GM23248 (cell line): ENCODE data around the gene ATXN7L3. TPM values are rescaled to one million over a fixed set of nuclear protein-coding genes. Genes with fewer than 3 reads are reported as not detected.

Experiments
- DNase-seq: peaks from one replicate; pipeline ENCODE4 v3.0.0-alpha.2; 2015
- H2AFZ ChIP-seq: fragments of 200-600 bp; sonication (generic); 2 replicates; pipeline ENCODE4 v1.6.1; 2016; ENCODE audit warnings: antibody characterized with exemption
- H3F3A ChIP-seq: fragments of 200-600 bp; sonication (generic); 2 replicates; pipeline ENCODE4 v1.6.1; 2016; ENCODE audit warnings: mild to moderate bottlenecking, antibody characterized with exemption, mixed run types; ENCODE audit not compliant: insufficient read depth
- H3K27ac ChIP-seq: fragments of 200-600 bp; sonication (generic); 2 replicates; pipeline ENCODE4 v1.5.1; 2016; ENCODE audit warnings: mild to moderate bottlenecking
- H3K27me3 ChIP-seq: fragments of 200-600 bp; sonication (generic); replicated peaks from 2 replicates; pipeline ENCODE4 v1.6.1; 2016; ENCODE audit warnings: mild to moderate bottlenecking; ENCODE audit not compliant: insufficient read depth
- H3K36me3 ChIP-seq: fragments of 200-600 bp; sonication (generic); 2 replicates; pipeline ENCODE4 v1.6.1; 2016; ENCODE audit warnings: low read depth, mild to moderate bottlenecking
- H3K4me1 ChIP-seq: fragments of 200-600 bp; sonication (generic); 2 replicates; pipeline ENCODE4 v1.6.1; 2016; ENCODE audit warnings: mild to moderate bottlenecking; ENCODE audit not compliant: insufficient read depth
- H3K4me2 ChIP-seq: fragments of 200-600 bp; sonication (generic); one replicate; pipeline ENCODE4 v1.6.1; 2016; ENCODE audit warnings: mild to moderate bottlenecking; ENCODE audit not compliant: unreplicated experiment
- H3K4me3 ChIP-seq: fragments of 200-600 bp; sonication (generic); 2 replicates; pipeline ENCODE4 v1.5.1; 2016; ENCODE audit warnings: mild to moderate bottlenecking
- H3K79me2 ChIP-seq: fragments of 200-600 bp; sonication (generic); 2 replicates; pipeline ENCODE4 v1.6.1; 2016; ENCODE audit warnings: mild to moderate bottlenecking; ENCODE audit not compliant: insufficient read depth
- H3K9ac ChIP-seq: fragments of 200-600 bp; sonication (generic); 2 replicates; pipeline ENCODE4 v1.6.1; 2016; ENCODE audit warnings: mild to moderate bottlenecking
- H3K9me2 ChIP-seq: fragments of 200-600 bp; sonication (generic); 2 replicates; pipeline ENCODE4 v1.6.1; 2016; ENCODE audit warnings: mixed run types, mild to moderate bottlenecking, moderate library complexity; ENCODE audit not compliant: insufficient read depth
- H3K9me3 ChIP-seq: fragments of 200-600 bp; sonication (generic); one replicate; pipeline ENCODE4 v1.6.1; 2017; ENCODE audit warnings: low read depth
- H4K20me1 ChIP-seq: fragments of 200-600 bp; sonication (generic); 2 replicates; pipeline ENCODE4 v1.6.0; 2016; ENCODE audit not compliant: insufficient read depth
- EZH2 ChIP-seq: fragments of 200-600 bp; sonication (generic); IDR thresholded peaks from 2 replicates; pipeline ENCODE4 v1.6.1; 2018; ENCODE audit warnings: antibody characterized with exemption, mild to moderate bottlenecking; ENCODE audit not compliant: insufficient read depth, poor library complexity, severe bottlenecking
- EZH2phosphoT487 ChIP-seq: fragments of 200-600 bp; sonication (generic); IDR thresholded peaks from 2 replicates; pipeline ENCODE4 v1.6.1; 2018; ENCODE audit warnings: antibody characterized with exemption, moderate library complexity, mild to moderate bottlenecking, low read depth; ENCODE audit not compliant: insufficient read depth
- WGBS, 2 experiments: methylation state at CpG; one replicate each; pipeline ENCODE4 v1.1.6; 2015 to 2017; ENCODE audit warnings: low lambda C conversion rate in 2 of 2, low coverage in 1 of 2; ENCODE audit errors: missing lambda C conversion rate in 2 of 2; 5-methylcytosine and 5-hydroxymethylcytosine counted together
- in situ Hi-C: fragments of 300-500 bp; cut with MboI; formaldehyde crosslinking; loops from 2 replicates; pipeline ENCODE4 v1.15.0; 2020
- polyA plus RNA-seq: library from polyadenylated mRNA; unstranded; fragments of >200 nt; fragmentation: Nextera tagmentation; extraction: Ambion mirVana; gene quantifications from 2 replicates; pipeline ENCODE4 v1.2.1, GENCODE V29; 2016
- total RNA-seq: library from RNA; depleted of rRNA; stranded (reverse); fragments of >200 nt; shearing (Covaris generic); gene quantifications from 2 replicates; pipeline ENCODE4 v1.2.3, GENCODE V29; 2014

Gene ATXN7L3
- total and polyA plus RNA-seq, 2 experiments from 2014 or later, result 9.8 to 60.4 TPM

DNA sequence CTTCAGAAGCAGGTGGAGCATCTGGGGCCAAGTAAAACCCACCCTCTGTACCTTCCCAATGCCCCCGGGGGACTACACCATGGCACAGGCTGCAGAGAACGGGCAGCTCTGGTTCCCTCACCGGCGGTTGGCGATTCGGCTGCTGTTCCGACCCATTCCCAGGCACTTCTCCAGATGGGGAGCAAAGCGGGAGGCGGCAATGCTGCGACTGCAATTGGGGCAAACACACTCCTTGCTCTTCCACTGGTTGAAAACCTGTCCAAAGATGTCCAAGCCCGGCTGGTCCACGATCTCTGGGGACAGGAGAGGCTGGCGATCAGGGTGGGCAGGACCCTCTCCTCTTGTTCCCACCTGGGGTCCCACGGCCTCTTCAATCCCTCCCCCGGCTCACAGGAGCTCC, 2.6 kb downstream of the ATXN7L3 start:
- Histone ChIP-seq H3K4me2 (no peak overlapping the region), H3K9ac (peak overlapping the region; percentile 89), H3F3A (peaks cover 22% of the 10 kb centered on the region), H3K27me3 (no peaks in the 10 kb centered on the region), H3K4me1 (peaks cover 13% of the 10 kb centered on the region; the same call in 1 of the 2 replicates), H3K79me2 (peaks cover 29% of the 10 kb centered on the region), H3K36me3 (peaks cover 15% of the 10 kb centered on the region; the same call in 1 of the 2 replicates), H3K9me3 (no peaks in the 10 kb centered on the region), H3K9me2 (no peaks in the 10 kb centered on the region), H4K20me1 (no peaks in the 10 kb centered on the region), H3K27ac (no peak overlapping the region), H2AFZ (no peak overlapping the region), H3K4me3 (0 out of 2 replicates have a peak overlapping the region, but pooled peaks have one; percentile 89)
- WGBS, 2 experiments, result 91% methylated on average over 15 of the region's 15 CpGs
- DNase-seq, result no peak
- no peak for TF ChIP-seq EZH2phosphoT487
- no peak for TF ChIP-seq EZH2
- in situ Hi-C loops, result no loop called here

- no peak overlapping the region for H2AFZ ChIP-seq
- H3K27me3 ChIP-seq, result no peaks in the 10 kb centered on the region
- TF ChIP-seq EZH2phosphoT487 (no peak), EZH2 (no peak)
- H4K20me1 ChIP-seq, result no peaks in the 10 kb centered on the region
- WGBS, 2 experiments, result 92 to 97% methylated on average over 14 of the region's 14 CpGs
- no peak overlapping the region for H3K9ac ChIP-seq
- H3K4me3 ChIP-seq, result no peak overlapping the region
- no peaks in the 10 kb centered on the region for H3K9me3 ChIP-seq
- no peak for DNase-seq
- H3K9me2 ChIP-seq, result no peaks in the 10 kb centered on the region
- peaks cover 21% of the 10 kb centered on the region; the same call in 1 of the 2 replicates for H3K36me3 ChIP-seq
- H3K79me2 ChIP-seq, result peaks cover 31% of the 10 kb centered on the region
- peaks cover 9% of the 10 kb centered on the region for H3K4me1 ChIP-seq
- no peak overlapping the region for H3K27ac ChIP-seq
- H3K4me2 ChIP-seq, result no peak overlapping the region
- peaks cover 20% of the 10 kb centered on the region for H3F3A ChIP-seq
- in situ Hi-C loops, result no loop called here
Measured at GRCh38 chr17:44193326-44194084, 6.2 kb downstream of the ATXN7L3 start.

- H3K27me3 ChIP-seq, result no peaks in the 10 kb centered on the region
- no peak overlapping the region for H3K27ac ChIP-seq
- in situ Hi-C loops, result no loop called here
- no peak overlapping the region for H3K4me3 ChIP-seq
- peaks cover 20% of the 10 kb centered on the region for H3F3A ChIP-seq
- H3K9me2 ChIP-seq, result no peaks in the 10 kb centered on the region
- DNase-seq, result no peak
- WGBS, 2 experiments, result 79 to 82% methylated on average over 5 of the region's 5 CpGs
- no peaks in the 10 kb centered on the region for H4K20me1 ChIP-seq
- peaks cover 31% of the 10 kb centered on the region for H3K79me2 ChIP-seq
- no peak overlapping the region for H3K4me2 ChIP-seq
- H3K36me3 ChIP-seq, result peaks cover 21% of the 10 kb centered on the region; the same call in 1 of the 2 replicates
- no peak for TF ChIP-seq EZH2
- TF ChIP-seq EZH2phosphoT487, result no peak
- no peaks in the 10 kb centered on the region for H3K9me3 ChIP-seq
- H3K9ac ChIP-seq, result no peak overlapping the region
- H2AFZ ChIP-seq, result no peak overlapping the region
- H3K4me1 ChIP-seq, result peaks cover 12% of the 10 kb centered on the region
Measured at GRCh38 chr17:44192750-44193149, 6.9 kb downstream of the ATXN7L3 start.

DNA sequence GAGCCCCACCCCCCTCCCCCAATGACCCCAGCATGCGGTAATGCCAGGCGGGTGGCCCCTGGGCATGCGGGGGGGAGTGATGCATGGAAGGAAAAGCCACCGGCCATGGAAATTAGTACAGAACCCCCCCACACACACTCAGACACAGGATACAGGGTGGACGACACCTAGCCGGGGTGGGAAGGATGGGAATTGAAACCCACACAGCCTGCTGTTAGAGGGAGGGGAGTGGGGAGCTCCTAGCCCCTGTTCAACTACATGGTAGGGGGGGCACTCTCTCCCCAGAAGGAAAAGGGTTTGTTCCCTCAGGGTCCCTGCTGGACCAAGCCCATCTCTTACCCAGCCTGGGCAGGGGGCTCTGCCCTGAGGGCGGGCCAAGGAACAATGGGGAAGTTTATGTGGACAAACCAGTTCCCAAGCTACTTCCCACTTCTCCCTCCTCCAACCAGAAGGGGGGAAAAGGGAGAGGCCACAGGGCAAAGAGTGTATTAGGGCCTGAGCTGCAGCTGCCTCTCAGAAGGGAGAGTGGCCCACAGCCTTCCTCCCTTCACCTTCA, 7.7 kb downstream of the ATXN7L3 start:
- no peak overlapping the region for H3K4me2 ChIP-seq
- WGBS, 2 experiments, result 59 to 69% methylated on average over 7 of the region's 7 CpGs
- no peaks in the 10 kb centered on the region for H4K20me1 ChIP-seq
- H3K9me2 ChIP-seq, result no peaks in the 10 kb centered on the region
- H3K9me3 ChIP-seq, result no peaks in the 10 kb centered on the region
- no peak overlapping the region for H2AFZ ChIP-seq
- peaks cover 9% of the 10 kb centered on the region for H3K4me1 ChIP-seq
- H3K27me3 ChIP-seq, result no peaks in the 10 kb centered on the region
- no peak overlapping the region for H3K4me3 ChIP-seq
- H3K79me2 ChIP-seq, result peaks cover 31% of the 10 kb centered on the region
- DNase-seq, result no peak
- TF ChIP-seq EZH2 (no peak), EZH2phosphoT487 (no peak)
- H3K9ac ChIP-seq, result no peak overlapping the region
- in situ Hi-C loops, result no loop called here
- peaks cover 21% of the 10 kb centered on the region; the same call in 1 of the 2 replicates for H3K36me3 ChIP-seq
- H3K27ac ChIP-seq, result no peak overlapping the region
- peaks cover 20% of the 10 kb centered on the region for H3F3A ChIP-seq
